HepG2 (cell line): Measurements from ENCODE around the gene PLIN5. TPM values are rescaled to one million over a fixed set of nuclear protein-coding genes. Genes with fewer than 3 reads are reported as not detected.
A peak's percentile ranks its signal among the peaks of the same experiment; 100 is the strongest.

Experiments
- FOSL1 ChIP-seq: sonication (generic); formaldehyde crosslinking; IDR thresholded peaks from 2 replicates; pipeline ENCODE4 v1.9.0; 2021; ENCODE audit warnings: missing genetic modification reagents, borderline replicate concordance
- HNF4A ChIP-seq: sonication (generic); formaldehyde crosslinking; IDR thresholded peaks from 2 replicates; pipeline ENCODE4 v1.4.0; 2020; ENCODE audit warnings: missing genetic modification reagents
- HOXD1 ChIP-seq: sonication (generic); formaldehyde crosslinking; IDR thresholded peaks from 2 replicates; pipeline ENCODE4 v1.5.0; 2020; ENCODE audit warnings: missing genetic modification reagents
- NR2F1 ChIP-seq, 2 experiments: fragments of 450-650 bp in 1 of 2; formaldehyde crosslinking in 1 of 2; IDR thresholded peaks; 2 replicates each; pipeline versions ENCODE4 v1.5.0 to v1.6.1; 2016 to 2020; ENCODE audit warnings: mild to moderate bottlenecking in 1 of 2, missing compliant biosample characterization in 1 of 2, missing genetic modification reagents in 1 of 2, moderate library complexity in 1 of 2
- REPIN1 ChIP-seq: sonication (generic); formaldehyde crosslinking; IDR thresholded peaks from 2 replicates; pipeline ENCODE4 v1.8.0; 2022; ENCODE audit warnings: missing genetic modification reagents, low read depth, mild to moderate bottlenecking, borderline replicate concordance
- TOE1 ChIP-seq: sonication (generic); formaldehyde crosslinking; IDR thresholded peaks from 2 replicates; pipeline ENCODE4 v1.4.0; 2020; ENCODE audit warnings: mild to moderate bottlenecking, missing genetic modification reagents
- ZBTB7B ChIP-seq: sonication (generic); formaldehyde crosslinking; IDR thresholded peaks from 2 replicates; pipeline ENCODE4 v1.4.0; 2020; ENCODE audit warnings: missing genetic modification reagents
- ZNF24 ChIP-seq: fragments of 450-650 bp; IDR thresholded peaks from 2 replicates; pipeline ENCODE4 v1.6.1; 2017; ENCODE audit warnings: antibody characterized with exemption, mild to moderate bottlenecking
- ZNF501 ChIP-seq: sonication (generic); formaldehyde crosslinking; IDR thresholded peaks from 2 replicates; pipeline ENCODE4 v1.5.1; 2020; ENCODE audit warnings: mild to moderate bottlenecking, moderate library complexity, missing genetic modification reagents
- ZNF543 ChIP-seq: sonication (generic); formaldehyde crosslinking; IDR thresholded peaks from 2 replicates; pipeline ENCODE4 v1.4.0; 2020; ENCODE audit warnings: mild to moderate bottlenecking, missing genetic modification reagents
- ZNF607 ChIP-seq: sonication (generic); formaldehyde crosslinking; IDR thresholded peaks from 2 replicates; pipeline ENCODE4 v1.5.1; 2020; ENCODE audit warnings: missing genetic modification reagents, mild to moderate bottlenecking, borderline replicate concordance
- ZNF766 ChIP-seq: sonication (generic); formaldehyde crosslinking; IDR thresholded peaks from 2 replicates; pipeline ENCODE4 v1.5.0; 2020; ENCODE audit warnings: missing genetic modification reagents, borderline replicate concordance
- polyA plus RNA-seq, 8 experiments: library from polyadenylated mRNA; depleted of rRNA in 3 of 8; stranded (reverse) in 7 of 8; unstranded in 1 of 8; fragments of >200 nt; fragmentation: Illumina TruSeq in 4 of 8; extraction: Trizol in 4 of 8; gene quantifications; 2 replicates each; pipeline versions ENCODE4 v1.2.1 to v1.2.3, GENCODE V29; 2011 to 2016; ENCODE audit warnings: low read depth in 4 of 8, missing spikeins in 1 of 8, mixed read lengths in 1 of 8; ENCODE audit not compliant: insufficient read depth in 1 of 8
- total RNA-seq, 5 experiments: library from RNA; depleted of rRNA; stranded (reverse); fragments of >200 nt; fragmentation: Illumina TruSeq; extraction: Trizol; gene quantifications; 2 replicates each; pipeline ENCODE4 v1.2.3, GENCODE V29; 2016; ENCODE audit warnings: low read depth in 1 of 5
- TF ChIP-seq, protein P1 (sequence below): sonication (generic); formaldehyde crosslinking; IDR thresholded peaks from 2 replicates; pipeline ENCODE4 v1.5.0; 2020; ENCODE audit warnings: missing genetic modification reagents
- TF ChIP-seq, protein P2 (sequence below): sonication (generic); formaldehyde crosslinking; IDR thresholded peaks from 2 replicates; pipeline ENCODE4 v1.4.0; 2020; ENCODE audit warnings: mild to moderate bottlenecking, missing genetic modification reagents
- TF ChIP-seq, protein P3 (sequence below): sonication (generic); formaldehyde crosslinking; IDR thresholded peaks from 2 replicates; pipeline ENCODE4 v1.5.1; 2020; ENCODE audit warnings: missing genetic modification reagents, mild to moderate bottlenecking, borderline replicate concordance
- TF ChIP-seq, protein P4 (sequence below): sonication (generic); formaldehyde crosslinking; IDR thresholded peaks from 2 replicates; pipeline ENCODE4 v1.8.1; 2023; ENCODE audit warnings: mild to moderate bottlenecking, moderate library complexity, missing genetic modification reagents
- TF ChIP-seq, protein P5 (sequence below): IDR thresholded peaks from 2 replicates; pipeline ENCODE4 v1.6.1; 2018; ENCODE audit warnings: missing genetic modification reagents

PLIN5 gene
- total and polyA plus RNA-seq, 2 of the 13 experiments (the other 11 are each of a cell fraction or from before 2014, with no cell fraction given): 1.8 to 4.8 TPM

DNA sequence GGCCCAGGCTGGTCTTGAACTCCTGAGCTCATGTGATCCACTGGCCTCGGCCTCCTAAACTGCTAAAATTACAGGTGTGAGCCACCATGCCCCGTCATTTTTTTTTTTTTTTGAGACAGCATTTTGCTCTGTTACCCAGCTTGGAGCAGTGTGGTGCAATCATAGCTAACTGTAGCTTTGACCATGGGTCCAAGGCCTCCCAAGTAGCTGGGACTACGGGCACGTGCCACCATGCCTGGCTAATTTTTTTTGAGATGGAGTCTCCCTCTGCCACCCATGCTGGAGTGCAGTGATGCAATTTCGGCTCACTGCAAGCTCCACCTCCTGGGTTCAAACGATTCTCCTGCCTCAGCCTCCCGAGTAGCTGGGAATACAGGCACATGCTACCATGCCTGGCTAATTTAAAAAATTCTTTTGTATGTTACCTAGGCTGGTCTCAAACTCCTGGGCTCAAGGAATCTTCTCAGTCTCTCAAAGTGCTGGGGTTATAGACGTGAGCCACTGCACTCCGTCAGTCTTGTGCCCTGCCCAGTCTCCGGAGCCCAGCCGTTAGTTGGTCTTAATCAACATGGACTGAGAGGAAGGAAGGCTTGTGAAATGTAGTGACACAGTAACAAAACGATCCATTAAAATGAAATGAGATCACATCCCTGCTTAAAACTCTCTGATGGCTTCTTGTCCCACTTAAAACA is 6.2 kb upstream of the PLIN5 start (continued):
- TF ChIP-seq, protein P1, sequence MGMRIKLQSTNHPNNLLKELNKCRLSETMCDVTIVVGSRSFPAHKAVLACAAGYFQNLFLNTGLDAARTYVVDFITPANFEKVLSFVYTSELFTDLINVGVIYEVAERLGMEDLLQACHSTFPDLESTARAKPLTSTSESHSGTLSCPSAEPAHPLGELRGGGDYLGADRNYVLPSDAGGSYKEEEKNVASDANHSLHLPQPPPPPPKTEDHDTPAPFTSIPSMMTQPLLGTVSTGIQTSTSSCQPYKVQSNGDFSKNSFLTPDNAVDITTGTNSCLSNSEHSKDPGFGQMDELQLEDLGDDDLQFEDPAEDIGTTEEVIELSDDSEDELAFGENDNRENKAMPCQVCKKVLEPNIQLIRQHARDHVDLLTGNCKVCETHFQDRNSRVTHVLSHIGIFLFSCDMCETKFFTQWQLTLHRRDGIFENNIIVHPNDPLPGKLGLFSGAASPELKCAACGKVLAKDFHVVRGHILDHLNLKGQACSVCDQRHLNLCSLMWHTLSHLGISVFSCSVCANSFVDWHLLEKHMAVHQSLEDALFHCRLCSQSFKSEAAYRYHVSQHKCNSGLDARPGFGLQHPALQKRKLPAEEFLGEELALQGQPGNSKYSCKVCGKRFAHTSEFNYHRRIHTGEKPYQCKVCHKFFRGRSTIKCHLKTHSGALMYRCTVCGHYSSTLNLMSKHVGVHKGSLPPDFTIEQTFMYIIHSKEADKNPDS: no peak
- TF ChIP-seq NR2F1 (CRISPR knock-in tag; IDR thresholded peaks at IDR 0.05) (no peak), ZNF543 (CRISPR knock-in tag) (no peak), REPIN1 (CRISPR knock-in tag) (no peak), FOSL1 (no peak), HNF4A (CRISPR knock-in tag) (peak; percentile 60), HOXD1 (CRISPR knock-in tag) (peak; percentile 29; the same call in 1 of the 2 replicates), ZNF607 (no peak), ZNF501 (CRISPR knock-in tag) (no peak), ZNF24 (no peak), ZBTB7B (no peak), ZNF766 (CRISPR knock-in tag) (no peak), TOE1 (CRISPR knock-in tag) (no peak)
- TF ChIP-seq, protein P2, sequence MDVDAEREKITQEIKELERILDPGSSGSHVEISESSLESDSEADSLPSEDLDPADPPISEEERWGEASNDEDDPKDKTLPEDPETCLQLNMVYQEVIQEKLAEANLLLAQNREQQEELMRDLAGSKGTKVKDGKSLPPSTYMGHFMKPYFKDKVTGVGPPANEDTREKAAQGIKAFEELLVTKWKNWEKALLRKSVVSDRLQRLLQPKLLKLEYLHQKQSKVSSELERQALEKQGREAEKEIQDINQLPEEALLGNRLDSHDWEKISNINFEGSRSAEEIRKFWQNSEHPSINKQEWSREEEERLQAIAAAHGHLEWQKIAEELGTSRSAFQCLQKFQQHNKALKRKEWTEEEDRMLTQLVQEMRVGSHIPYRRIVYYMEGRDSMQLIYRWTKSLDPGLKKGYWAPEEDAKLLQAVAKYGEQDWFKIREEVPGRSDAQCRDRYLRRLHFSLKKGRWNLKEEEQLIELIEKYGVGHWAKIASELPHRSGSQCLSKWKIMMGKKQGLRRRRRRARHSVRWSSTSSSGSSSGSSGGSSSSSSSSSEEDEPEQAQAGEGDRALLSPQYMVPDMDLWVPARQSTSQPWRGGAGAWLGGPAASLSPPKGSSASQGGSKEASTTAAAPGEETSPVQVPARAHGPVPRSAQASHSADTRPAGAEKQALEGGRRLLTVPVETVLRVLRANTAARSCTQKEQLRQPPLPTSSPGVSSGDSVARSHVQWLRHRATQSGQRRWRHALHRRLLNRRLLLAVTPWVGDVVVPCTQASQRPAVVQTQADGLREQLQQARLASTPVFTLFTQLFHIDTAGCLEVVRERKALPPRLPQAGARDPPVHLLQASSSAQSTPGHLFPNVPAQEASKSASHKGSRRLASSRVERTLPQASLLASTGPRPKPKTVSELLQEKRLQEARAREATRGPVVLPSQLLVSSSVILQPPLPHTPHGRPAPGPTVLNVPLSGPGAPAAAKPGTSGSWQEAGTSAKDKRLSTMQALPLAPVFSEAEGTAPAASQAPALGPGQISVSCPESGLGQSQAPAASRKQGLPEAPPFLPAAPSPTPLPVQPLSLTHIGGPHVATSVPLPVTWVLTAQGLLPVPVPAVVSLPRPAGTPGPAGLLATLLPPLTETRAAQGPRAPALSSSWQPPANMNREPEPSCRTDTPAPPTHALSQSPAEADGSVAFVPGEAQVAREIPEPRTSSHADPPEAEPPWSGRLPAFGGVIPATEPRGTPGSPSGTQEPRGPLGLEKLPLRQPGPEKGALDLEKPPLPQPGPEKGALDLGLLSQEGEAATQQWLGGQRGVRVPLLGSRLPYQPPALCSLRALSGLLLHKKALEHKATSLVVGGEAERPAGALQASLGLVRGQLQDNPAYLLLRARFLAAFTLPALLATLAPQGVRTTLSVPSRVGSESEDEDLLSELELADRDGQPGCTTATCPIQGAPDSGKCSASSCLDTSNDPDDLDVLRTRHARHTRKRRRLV (CRISPR knock-in tag): no peak
- TF ChIP-seq, protein P3, sequence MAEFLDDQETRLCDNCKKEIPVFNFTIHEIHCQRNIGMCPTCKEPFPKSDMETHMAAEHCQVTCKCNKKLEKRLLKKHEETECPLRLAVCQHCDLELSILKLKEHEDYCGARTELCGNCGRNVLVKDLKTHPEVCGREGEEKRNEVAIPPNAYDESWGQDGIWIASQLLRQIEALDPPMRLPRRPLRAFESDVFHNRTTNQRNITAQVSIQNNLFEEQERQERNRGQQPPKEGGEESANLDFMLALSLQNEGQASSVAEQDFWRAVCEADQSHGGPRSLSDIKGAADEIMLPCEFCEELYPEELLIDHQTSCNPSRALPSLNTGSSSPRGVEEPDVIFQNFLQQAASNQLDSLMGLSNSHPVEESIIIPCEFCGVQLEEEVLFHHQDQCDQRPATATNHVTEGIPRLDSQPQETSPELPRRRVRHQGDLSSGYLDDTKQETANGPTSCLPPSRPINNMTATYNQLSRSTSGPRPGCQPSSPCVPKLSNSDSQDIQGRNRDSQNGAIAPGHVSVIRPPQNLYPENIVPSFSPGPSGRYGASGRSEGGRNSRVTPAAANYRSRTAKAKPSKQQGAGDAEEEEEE (CRISPR knock-in tag): no peak
- TF ChIP-seq, protein P4, sequence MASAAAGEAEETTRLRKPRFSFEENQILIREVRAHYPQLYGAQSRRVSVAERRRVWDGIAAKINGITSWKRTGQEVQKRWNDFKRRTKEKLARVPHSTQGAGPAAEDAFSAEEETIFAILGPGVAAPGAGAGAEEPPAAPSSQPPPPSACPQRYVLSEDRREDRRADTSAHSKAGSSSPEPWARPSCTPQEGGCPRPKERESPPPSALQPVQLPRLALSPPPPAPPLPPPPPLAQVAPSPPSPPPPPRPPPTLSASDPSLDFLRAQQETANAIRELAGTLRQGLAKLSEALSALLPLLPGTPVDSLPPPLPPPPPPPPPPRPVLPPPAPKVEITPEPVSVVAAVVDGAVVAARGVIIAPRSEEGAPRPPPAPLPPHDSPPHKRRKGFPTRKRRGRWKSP (CRISPR knock-in tag): no peak
- TF ChIP-seq, protein P5, sequence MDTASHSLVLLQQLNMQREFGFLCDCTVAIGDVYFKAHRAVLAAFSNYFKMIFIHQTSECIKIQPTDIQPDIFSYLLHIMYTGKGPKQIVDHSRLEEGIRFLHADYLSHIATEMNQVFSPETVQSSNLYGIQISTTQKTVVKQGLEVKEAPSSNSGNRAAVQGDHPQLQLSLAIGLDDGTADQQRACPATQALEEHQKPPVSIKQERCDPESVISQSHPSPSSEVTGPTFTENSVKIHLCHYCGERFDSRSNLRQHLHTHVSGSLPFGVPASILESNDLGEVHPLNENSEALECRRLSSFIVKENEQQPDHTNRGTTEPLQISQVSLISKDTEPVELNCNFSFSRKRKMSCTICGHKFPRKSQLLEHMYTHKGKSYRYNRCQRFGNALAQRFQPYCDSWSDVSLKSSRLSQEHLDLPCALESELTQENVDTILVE (CRISPR knock-in tag): no peak
